HG03571 (cell line): ENCODE measurements around the gene LRGUK.

Source experiments
- ATAC-seq: cut with Tn5 transposase; IDR thresholded peaks from one replicate; pipeline ENCODE4 v1.9.1; 2021; ENCODE audit not compliant: unreplicated experiment

Gene LRGUK

GRCh38 chr7:134182078-134182477, 54.9 kb downstream of the LRGUK start:
- no peak for ATAC-seq

GRCh38 chr7:134184767-134185166, 57.6 kb downstream of the LRGUK start:
- no peak for ATAC-seq

DNA sequence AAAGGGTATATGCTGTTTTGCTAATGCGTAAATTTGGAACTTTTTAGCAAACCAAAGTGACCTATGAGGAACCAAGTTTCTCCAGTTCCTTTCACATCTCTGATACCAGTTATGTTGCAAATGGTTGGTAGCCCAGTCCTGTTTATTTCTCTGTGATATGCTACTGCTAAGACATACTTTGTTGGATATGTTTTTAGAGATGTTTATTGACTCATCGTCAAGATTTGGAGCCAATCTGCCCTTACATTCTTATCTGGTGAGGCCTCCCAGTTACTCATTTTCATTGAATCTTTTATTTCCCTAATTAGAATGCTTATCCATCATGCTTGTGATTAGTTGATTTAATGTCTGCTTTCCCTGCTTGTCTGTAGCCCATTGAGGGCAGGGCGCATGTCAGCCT, 58.9 kb downstream of the LRGUK start:
- ATAC-seq: no peak

GRCh38 chr7:134186801-134187200, 59.7 kb downstream of the LRGUK start:
- ATAC-seq: no peak

DNA sequence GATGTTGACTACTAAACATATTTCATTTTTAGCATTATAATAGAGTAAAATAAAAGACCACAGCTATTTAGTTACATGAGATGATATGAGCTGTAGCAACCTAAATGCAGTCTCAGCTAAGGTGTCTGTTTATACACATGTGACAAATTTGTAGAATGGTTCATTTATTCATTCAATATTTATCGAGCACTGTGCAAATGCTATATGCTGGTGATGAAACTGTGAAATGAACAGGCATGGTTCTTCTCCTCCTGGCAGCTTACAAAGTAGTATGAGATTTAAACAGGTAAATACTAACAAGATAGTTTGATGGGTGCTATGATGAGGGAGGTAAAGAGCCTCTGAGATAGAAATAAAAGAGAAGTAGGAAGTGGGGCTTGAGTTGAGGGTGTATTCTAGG, 60.8 kb downstream of the LRGUK start:
- no peak for ATAC-seq

GRCh38 chr7:134188311-134188710, 61.2 kb downstream of the LRGUK start:
- no peak for ATAC-seq

DNA sequence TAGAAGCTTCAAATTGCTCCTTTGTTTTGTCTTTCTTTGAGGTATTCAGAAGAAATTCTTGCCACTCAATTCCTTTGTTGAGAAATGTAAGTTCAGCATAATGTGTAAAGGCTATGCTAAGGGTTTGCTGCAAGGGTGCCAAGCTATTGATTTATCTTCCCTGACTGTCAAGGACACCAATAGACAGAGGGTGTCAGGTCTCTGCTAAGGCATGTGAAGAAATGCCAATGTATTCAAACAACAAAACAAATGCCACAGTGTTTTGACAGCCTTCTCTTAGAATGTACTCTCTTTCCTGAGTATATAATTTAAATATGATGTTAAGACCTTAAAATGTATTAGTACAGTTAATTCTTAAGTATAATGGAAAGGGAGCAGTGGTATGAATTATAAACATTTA, 62.4 kb downstream of the LRGUK start:
- no peak for ATAC-seq

DNA sequence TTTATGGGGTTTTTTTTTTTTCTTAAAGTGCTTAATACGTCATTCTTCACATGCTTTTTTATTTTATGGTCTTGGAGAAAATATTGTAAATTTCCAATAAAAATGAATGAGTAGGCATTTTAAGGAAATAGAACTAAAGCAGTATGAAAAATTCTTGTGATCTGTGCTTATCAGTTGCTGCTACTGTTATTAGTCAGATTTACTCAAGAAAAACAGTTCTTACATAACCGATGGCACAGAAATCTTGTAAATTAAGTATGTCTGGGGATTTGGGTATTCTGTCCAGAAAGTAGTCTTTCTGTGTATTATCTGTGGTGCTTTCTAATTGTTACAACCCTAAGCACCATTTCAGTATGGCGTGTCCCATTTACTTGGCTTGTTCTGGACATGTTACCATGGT, 64.7 kb downstream of the LRGUK start:
- ATAC-seq: no peak

DNA sequence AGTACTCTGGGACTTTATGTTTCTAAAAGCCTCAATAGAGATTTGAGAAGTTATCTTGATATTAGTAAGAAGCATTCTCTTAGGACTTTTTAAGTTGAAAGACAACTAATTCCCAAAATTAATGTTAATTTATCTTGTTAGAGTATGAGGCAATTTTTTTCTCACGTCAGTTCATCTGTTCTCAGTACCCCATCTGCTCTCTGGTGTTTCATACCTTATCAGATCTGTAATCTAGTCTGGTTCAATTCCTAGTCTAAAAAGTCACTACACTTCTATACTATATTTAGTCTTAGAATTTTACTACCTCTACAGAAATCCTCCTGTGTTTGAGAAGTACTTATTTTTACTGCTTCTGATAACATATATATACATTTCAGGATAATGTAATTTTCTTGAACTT, 66.1 kb downstream of the LRGUK start:
- no peak for ATAC-seq

DNA sequence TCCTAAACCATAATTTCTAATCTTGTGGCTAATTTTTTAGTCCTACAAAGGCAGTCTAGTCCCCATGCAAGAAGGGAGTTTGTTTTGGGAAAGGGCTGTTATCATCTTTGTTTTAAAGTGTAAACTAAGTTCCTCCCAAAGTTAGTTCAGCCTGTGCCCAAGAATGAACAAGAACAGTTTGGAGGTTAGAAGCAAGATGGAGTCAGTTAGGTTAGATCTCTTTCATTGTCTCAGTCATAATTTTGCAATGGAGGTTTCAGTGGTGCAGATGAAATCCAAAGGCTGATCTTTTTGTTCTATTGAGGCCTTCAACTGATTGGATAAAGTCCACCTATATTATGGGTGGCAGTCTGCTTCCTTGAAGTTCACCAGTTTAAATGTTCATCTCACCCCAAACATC, 68.1 kb downstream of the LRGUK start:
- ATAC-seq: no peak

DNA sequence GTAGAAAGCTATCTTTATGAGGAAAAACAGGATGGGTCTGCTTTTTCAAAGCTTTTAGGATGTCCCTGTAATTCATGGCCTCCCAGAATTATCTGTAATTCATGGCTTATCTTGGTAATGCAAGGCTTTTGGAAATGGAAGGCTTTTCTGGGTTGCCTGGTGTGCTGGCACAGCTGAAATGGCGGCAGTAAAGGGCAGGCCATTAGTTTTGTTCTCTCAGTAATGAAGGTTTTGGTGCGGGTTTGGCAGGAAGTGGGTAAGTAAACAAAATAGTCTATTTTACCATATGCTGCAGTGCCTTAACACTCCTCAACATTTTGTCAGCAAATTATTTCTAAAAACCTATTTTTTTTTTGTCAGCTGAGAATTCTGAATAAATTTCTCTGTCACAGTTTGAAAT, 69.3 kb downstream of the LRGUK start:
- no peak for ATAC-seq

DNA sequence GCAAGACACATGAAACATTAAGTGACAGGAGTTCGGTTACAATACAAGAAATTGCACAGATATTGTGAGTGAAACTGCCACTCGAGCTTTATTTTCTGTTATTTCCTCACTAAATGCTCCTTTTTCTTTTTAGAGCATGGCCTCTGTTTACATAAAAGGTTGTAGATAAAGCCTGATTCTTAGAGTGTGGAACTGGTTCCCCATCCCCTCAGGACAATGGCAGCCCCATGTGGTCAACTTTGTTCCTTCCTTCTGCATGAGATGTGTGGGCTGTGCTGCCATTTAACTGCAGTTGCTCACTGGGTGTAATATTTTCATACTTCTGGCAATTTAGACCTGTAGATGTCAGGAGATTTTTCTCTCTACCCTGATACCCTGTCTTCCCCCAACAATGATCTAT, 70.2 kb downstream of the LRGUK start:
- no peak for ATAC-seq

DNA sequence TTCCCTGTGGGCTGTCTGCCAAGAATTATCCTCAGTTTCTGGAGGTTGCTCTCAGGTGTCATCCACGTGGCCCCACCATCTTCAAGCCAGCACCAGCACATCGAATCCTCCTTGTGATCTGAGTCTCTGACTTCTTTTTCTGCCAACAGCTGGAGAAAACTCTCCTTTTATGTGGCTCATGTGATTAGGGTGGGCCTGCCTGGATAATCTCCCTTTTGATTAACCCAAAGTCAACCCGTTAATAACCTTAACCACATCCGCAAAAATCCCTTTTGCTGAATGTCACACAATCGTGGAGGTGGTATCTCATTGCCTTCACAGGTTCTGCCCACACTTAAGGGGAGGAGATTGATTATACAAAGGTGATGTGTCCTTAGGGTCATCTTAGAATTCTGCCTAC, 73.8 kb downstream of the LRGUK start:
- ATAC-seq: no peak

DNA sequence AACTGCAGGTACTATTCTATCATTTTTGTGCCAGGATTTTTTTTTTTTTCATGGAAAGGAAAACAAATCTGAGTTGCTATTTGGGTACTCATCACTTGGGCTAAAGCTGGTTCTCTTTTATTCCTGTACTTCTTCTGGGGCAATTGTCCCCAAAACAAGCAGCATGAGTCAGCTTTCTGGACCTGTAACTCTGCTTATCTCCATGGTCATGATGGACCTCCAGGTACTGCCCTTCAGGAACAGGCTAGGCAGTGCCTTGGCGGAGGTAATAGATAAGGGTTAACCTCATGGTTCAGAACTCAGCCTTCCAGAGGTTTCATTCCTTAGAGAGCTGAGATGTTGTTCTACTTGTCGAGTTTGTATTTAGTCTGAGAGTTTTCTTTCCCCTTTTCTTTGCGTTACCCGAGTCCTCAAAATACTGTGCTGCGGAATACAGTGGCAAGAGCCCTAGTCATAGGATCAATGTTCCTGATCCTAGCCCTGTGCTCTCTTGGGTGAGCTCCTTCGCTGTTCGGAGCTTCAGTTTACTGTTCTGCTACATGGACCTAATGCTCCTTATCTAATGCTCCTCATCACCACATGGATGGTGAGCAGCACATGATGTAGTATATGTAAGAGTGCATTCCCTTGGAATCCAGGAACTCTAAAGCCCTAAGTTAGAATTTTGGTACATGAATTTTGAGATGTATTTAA, 74.6 kb downstream of the LRGUK start:
- ATAC-seq: no peak

GRCh38 chr7:134203186-134203889, 76.2 kb downstream of the LRGUK start:
- no peak for ATAC-seq

DNA sequence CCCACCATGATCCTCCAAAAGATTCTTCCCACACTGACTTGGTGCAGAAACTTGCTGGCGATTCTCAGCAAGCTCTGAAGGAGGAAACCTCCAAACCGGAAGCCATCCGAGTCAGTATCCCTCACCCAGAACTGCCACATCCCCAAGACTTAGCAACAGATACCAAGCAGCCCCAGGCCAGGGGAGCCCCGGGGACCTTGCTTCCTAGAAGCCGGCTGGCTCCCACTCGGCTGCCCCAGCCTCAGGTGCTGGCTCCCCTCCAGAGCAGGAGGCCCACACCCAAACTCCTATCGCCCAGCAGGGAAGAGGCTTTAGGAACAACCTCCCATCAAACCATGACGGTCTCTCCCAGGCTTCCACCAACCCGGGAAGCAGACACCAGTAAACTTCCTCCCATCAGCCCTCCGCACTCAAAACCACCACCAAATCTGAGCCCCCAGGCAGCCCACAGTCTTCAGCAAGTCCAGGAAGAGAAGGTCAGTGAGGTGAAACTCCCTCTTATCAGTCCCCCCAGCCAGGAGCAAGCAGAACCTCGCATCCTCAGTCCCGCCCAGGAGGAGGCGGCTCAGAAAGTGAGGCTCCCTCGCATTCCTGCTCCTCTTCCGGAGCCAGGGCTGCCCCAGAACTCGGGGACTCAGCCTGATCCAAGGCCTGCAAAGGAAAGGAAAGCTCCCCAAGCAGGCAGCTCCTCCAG, 82.3 kb downstream of the LRGUK start:
- ATAC-seq: no peak

- no peak for ATAC-seq
Observed at GRCh38 chr7:134210227-134210626, 83.1 kb downstream of the LRGUK start.

GRCh38 chr7:134210976-134211663, 84.0 kb downstream of the LRGUK start:
- ATAC-seq: no peak

GRCh38 chr7:134211817-134212216, 84.7 kb downstream of the LRGUK start:
- no peak for ATAC-seq

GRCh38 chr7:134212576-134213546, 85.7 kb downstream of the LRGUK start:
- ATAC-seq: no peak

DNA sequence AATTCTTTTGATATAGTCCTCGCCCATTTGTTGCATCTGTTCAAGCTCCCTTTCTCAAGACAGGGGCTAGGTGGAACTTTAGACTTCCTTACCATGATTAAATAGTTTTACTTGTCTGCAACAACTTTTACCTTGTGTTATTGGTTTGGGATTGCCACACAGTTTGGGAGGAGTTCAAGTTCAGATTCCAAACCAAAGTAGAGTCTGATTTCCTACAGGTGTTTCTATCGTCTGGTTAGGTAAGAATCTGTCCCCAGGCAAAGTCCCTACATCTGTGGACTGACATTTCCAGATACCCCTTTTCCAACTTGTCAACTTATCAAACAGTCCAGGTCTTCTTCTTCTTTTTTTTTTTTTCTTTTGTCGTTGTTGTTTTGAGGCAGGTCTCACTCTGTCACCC, 93.1 kb downstream of the LRGUK start:
- ATAC-seq: no peak
